ENCODE results near the gene EIF4H. TPM values are rescaled to one million over a fixed set of nuclear protein-coding genes. Genes with fewer than 3 reads are reported as not detected.
"Not testable (repeated sequence)": the region's sequence is repeated elsewhere in the genome, so short reads cannot be mapped to it uniquely, and the experiment has no call there.

Gene EIF4H
- total and polyA plus RNA-seq, 4 donors, result 125 to 250 (median 223) TPM

DNA sequence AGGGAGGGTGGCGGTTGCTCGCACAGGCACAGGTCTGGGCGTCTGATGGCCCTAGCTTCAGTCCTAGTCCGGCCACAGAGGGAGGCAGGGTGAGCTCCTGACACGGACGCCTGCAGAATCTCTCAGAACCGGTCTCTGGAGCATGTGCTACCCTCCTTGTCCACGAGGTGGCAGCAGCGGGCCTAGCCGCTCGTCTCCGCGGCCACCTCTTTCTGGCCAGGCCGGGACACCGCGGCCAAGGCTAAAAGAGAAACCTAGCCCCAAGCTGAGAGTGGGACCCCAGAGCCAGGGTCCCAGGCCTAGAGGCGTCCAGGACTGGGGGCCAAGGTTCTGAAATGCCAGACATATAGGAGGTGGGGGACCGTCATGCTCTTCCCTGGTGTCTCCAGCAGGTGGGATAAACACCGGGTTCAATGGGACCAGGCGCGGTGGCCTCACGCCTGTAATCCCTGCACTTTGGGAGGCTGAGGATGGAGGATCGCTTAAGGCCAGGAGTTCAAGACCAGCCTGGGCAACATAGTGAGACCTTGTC lies 32.5 kb downstream of the EIF4H start:
- Histone ChIP-seq H3K27ac (ENCODE audit: low read depth in 1 of 2, low read length in 1 of 2) (no peak overlapping the region), H3K4me1 (ENCODE audit: control insufficient read depth in 5 of 5, insufficient read depth in 5 of 5, low read length in 5 of 5) (peaks cover 0 to 6% (median 0%) of the 10 kb centered on the region in 5 donors), H3K9me3 (ENCODE audit: control insufficient read depth in 4 of 4, insufficient read depth in 3 of 4, low read length in 3 of 4) (no peaks in the 10 kb centered on the region), H3K36me3 (ENCODE audit: control insufficient read depth in 4 of 4, insufficient read depth in 4 of 4, low read length in 4 of 4) (no peaks in the 10 kb centered on the region), H3K4me3 (no peak overlapping the region), H3K27me3 (ENCODE audit: control insufficient read depth in 3 of 3, insufficient read depth in 3 of 3, low read length in 2 of 3) (peaks cover 0 to 7% (median 0%) of the 10 kb centered on the region in 3 donors), H3K9ac (ENCODE audit: insufficient read depth in 1 of 2, low read length in 2 of 2) (no peak overlapping the region)
- TF ChIP-seq, protein P1, sequence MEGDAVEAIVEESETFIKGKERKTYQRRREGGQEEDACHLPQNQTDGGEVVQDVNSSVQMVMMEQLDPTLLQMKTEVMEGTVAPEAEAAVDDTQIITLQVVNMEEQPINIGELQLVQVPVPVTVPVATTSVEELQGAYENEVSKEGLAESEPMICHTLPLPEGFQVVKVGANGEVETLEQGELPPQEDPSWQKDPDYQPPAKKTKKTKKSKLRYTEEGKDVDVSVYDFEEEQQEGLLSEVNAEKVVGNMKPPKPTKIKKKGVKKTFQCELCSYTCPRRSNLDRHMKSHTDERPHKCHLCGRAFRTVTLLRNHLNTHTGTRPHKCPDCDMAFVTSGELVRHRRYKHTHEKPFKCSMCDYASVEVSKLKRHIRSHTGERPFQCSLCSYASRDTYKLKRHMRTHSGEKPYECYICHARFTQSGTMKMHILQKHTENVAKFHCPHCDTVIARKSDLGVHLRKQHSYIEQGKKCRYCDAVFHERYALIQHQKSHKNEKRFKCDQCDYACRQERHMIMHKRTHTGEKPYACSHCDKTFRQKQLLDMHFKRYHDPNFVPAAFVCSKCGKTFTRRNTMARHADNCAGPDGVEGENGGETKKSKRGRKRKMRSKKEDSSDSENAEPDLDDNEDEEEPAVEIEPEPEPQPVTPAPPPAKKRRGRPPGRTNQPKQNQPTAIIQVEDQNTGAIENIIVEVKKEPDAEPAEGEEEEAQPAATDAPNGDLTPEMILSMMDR (IDR thresholded peaks at IDR 0.05; ENCODE audit: control extremely low read depth, extremely low read depth), result peak; percentile 94
- peak; percentile 76 to 85 (median 78) for DNase-seq
- peak; percentile 90 for ATAC-seq (ENCODE audit: insufficient read depth, low FRiP score)
- WGBS, 2 donors, result 17 to 22% methylated on average over 22 to 23 of the region's 23 CpGs

DNA sequence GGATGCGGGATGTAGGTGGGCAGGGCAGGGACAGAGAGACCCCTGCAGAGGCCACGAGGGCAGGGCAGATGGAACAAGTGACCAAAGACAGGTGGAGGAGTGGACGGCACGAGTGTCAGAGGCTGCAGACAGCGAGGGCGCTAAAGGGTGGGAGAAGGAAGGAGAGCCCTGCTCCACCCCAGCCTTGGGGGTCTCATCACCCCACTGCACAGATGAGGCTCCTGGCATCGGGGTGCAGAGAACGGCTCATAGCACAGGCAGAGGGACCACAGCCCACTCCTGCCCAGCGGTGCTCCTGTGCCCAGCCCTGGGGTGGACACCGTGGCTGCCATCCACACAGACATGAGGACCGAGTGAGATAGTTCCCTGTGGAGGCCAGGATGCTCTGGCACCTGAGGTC lies 33.4 kb downstream of the EIF4H start:
- TF ChIP-seq, protein P1 (IDR thresholded peaks at IDR 0.05; ENCODE audit: control extremely low read depth, extremely low read depth), result no peak
- no peaks in the 10 kb centered on the region for H3K9me3 ChIP-seq (ENCODE audit: control insufficient read depth in 4 of 4, insufficient read depth in 3 of 4, low read length in 3 of 4)
- H3K36me3 ChIP-seq (ENCODE audit: control insufficient read depth in 4 of 4, insufficient read depth in 4 of 4, low read length in 4 of 4), result no peaks in the 10 kb centered on the region
- peaks cover 0 to 7% (median 0%) of the 10 kb centered on the region in 3 donors for H3K27me3 ChIP-seq (ENCODE audit: control insufficient read depth in 3 of 3, insufficient read depth in 3 of 3, low read length in 2 of 3)
- no peak overlapping the region for H3K9ac ChIP-seq (ENCODE audit: insufficient read depth in 1 of 2, low read length in 2 of 2)
- H3K4me3 ChIP-seq, result no peak overlapping the region
- ATAC-seq (ENCODE audit: insufficient read depth, low FRiP score), result no peak
- 87 to 93% methylated on average over 11 of the region's 11 CpGs for WGBS, 2 donors
- H3K4me1 ChIP-seq (ENCODE audit: control insufficient read depth in 5 of 5, insufficient read depth in 5 of 5, low read length in 5 of 5), result peaks cover 0 to 7% (median 0%) of the 10 kb centered on the region in 5 donors
- no peak for DNase-seq
- no peak overlapping the region for H3K27ac ChIP-seq (ENCODE audit: low read depth in 1 of 2, low read length in 1 of 2)

DNA sequence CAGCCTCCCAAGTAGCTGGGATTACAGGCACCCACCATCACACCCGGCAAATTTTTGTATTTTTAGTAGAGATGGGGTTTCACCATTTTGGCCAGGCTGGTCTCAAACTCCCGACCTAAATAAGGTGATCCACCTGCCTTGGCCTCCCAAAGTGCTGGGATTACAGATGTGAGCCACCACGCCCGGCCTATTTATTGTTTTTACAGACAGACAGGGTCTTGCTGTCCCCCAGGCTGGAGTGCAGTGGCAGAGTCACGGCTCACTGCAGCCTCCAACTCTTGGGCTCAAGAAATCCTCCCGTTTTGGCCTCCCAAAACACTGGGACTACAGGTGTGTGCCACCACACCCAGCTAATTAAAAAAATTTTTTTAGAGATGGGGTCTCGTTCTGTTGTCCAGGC lies 34.1 kb downstream of the EIF4H start:
- not testable (repeated sequence) for DNase-seq

DNA sequence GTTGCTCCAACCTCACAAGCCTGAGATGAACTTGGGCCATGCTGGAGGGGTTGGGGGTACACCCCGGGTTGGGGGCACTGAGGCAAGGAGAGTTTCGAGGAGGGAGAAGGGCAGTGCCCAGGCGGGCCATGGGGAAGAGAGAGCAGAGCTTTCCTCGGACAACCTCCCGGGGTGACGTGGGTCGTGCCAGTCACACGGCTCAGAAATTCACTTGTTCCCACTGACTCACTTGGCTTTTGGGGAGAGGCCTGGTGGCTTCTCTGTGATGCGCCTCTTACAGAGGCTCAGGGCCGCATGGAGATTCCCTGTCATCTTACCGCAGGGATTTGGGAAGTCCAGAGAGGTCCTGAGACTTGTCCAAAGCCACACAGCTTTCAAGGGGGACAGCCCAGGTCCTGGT lies 38.5 kb downstream of the EIF4H start:
- TF ChIP-seq, protein P1 (IDR thresholded peaks at IDR 0.05; ENCODE audit: control extremely low read depth, extremely low read depth), result no peak
- Histone ChIP-seq H3K9ac (ENCODE audit: insufficient read depth in 1 of 2, low read length in 2 of 2) (no peak overlapping the region), H3K4me3 (no peak overlapping the region), H3K27ac (ENCODE audit: low read depth in 1 of 2, low read length in 1 of 2) (no peak overlapping the region), H3K36me3 (ENCODE audit: control insufficient read depth in 4 of 4, insufficient read depth in 4 of 4, low read length in 4 of 4) (peaks cover 0 to 1% (median 0%) of the 10 kb centered on the region in 4 donors), H3K4me1 (ENCODE audit: control insufficient read depth in 5 of 5, insufficient read depth in 5 of 5, low read length in 5 of 5) (peaks cover 0 to 7% (median 0%) of the 10 kb centered on the region in 5 donors), H3K9me3 (ENCODE audit: control insufficient read depth in 4 of 4, insufficient read depth in 3 of 4, low read length in 3 of 4) (no peaks in the 10 kb centered on the region), H3K27me3 (ENCODE audit: control insufficient read depth in 3 of 3, insufficient read depth in 3 of 3, low read length in 2 of 3) (no peaks in the 10 kb centered on the region)
- WGBS, 2 donors, result 82 to 87% methylated on average over 11 of the region's 11 CpGs
- no peak for ATAC-seq (ENCODE audit: insufficient read depth, low FRiP score)
- DNase-seq, result no peak

More for the DNA sequence above, 34.1 kb downstream of the EIF4H start:
- not testable (repeated sequence) for ATAC-seq (ENCODE audit: insufficient read depth, low FRiP score); H3K4me3 ChIP-seq; H3K9me3 ChIP-seq (ENCODE audit: control insufficient read depth in 4 of 4, insufficient read depth in 3 of 4, low read length in 3 of 4); H3K27ac ChIP-seq (ENCODE audit: low read depth in 1 of 2, low read length in 1 of 2); H3K9ac ChIP-seq (ENCODE audit: insufficient read depth in 1 of 2, low read length in 2 of 2); H3K4me1 ChIP-seq (ENCODE audit: control insufficient read depth in 5 of 5, insufficient read depth in 5 of 5, low read length in 5 of 5); H3K27me3 ChIP-seq (ENCODE audit: control insufficient read depth in 3 of 3, insufficient read depth in 3 of 3, low read length in 2 of 3); H3K36me3 ChIP-seq (ENCODE audit: control insufficient read depth in 4 of 4, insufficient read depth in 4 of 4, low read length in 4 of 4)
- 87 to 94% methylated on average over 7 of the region's 7 CpGs for WGBS, 2 donors
